ENCODE data around the gene GIN1. TPM values are rescaled to one million over a fixed set of nuclear protein-coding genes. Genes with fewer than 3 reads are reported as not detected.

The GIN1 gene
- total RNA-seq, 2 donors from 2014 or later, result 5.0 to 8.9 TPM

DNA sequence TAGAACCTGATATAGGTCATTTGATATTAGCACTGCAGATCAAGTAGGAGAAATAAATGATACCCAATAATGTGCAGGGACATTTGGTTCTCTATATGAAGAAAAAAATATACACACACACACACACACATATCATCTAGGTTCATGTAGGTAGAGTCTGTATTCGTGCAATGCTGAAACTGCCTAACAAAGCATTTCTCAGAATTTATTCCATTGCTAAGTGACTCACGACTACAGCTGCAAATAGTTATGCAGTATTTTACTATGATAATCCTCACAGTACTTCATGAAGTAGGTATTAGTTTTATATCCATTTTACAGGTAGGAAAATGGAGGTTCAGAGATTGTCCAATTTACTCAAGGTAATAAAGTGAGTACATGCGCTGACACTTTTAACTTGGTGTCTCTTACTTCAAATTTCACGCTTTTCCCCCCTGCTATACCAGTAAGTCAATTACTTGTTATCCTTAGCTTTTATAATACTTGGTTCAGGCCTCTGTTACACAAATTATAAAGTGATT lies 2.4 kb downstream of the GIN1 start:
- H3K4me3 ChIP-seq, result no peak overlapping the region
- no peak for DNase-seq (ENCODE audit: low spot score)
- H3K36me3 ChIP-seq, result no peaks in the 10 kb centered on the region
- H3K4me1 ChIP-seq, result peaks cover 0 to 19% of the 10 kb centered on the region in 2 donors
- H3K9me3 ChIP-seq, result no peaks in the 10 kb centered on the region
- H3K27ac ChIP-seq, result no peak overlapping the region
- TF ChIP-seq, protein P1, sequence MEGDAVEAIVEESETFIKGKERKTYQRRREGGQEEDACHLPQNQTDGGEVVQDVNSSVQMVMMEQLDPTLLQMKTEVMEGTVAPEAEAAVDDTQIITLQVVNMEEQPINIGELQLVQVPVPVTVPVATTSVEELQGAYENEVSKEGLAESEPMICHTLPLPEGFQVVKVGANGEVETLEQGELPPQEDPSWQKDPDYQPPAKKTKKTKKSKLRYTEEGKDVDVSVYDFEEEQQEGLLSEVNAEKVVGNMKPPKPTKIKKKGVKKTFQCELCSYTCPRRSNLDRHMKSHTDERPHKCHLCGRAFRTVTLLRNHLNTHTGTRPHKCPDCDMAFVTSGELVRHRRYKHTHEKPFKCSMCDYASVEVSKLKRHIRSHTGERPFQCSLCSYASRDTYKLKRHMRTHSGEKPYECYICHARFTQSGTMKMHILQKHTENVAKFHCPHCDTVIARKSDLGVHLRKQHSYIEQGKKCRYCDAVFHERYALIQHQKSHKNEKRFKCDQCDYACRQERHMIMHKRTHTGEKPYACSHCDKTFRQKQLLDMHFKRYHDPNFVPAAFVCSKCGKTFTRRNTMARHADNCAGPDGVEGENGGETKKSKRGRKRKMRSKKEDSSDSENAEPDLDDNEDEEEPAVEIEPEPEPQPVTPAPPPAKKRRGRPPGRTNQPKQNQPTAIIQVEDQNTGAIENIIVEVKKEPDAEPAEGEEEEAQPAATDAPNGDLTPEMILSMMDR (IDR thresholded peaks at IDR 0.05), result no peak
- H3K27me3 ChIP-seq, result no peaks in the 10 kb centered on the region

DNA sequence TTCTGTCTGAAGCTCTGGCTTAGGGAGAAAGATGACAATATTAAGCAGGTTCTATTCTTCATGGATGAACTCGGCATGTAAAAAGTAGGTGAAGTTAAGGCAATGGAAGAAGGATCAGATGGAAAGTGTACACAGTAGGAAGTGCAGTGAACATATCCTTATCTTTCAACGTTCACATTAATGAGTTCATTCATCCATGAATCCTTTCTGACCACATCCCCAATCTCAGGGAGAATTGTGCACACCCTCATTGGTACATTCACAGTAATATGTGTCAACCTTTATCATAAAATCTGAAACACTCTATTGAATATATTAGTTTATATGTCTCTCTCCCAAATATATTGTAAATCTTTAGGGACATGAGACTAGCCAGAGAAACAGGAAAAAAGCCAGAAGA lies 5.5 kb downstream of the GIN1 start:
- no peaks in the 10 kb centered on the region for H3K27me3 ChIP-seq
- H3K4me1 ChIP-seq, result no peaks in the 10 kb centered on the region
- no peaks in the 10 kb centered on the region for H3K9me3 ChIP-seq
- H3K36me3 ChIP-seq, result no peaks in the 10 kb centered on the region
- no peak overlapping the region for H3K27ac ChIP-seq
- TF ChIP-seq, protein P1 (IDR thresholded peaks at IDR 0.05), result no peak
- DNase-seq (ENCODE audit: low spot score), result no peak
- H3K4me3 ChIP-seq, result no peak overlapping the region

DNA sequence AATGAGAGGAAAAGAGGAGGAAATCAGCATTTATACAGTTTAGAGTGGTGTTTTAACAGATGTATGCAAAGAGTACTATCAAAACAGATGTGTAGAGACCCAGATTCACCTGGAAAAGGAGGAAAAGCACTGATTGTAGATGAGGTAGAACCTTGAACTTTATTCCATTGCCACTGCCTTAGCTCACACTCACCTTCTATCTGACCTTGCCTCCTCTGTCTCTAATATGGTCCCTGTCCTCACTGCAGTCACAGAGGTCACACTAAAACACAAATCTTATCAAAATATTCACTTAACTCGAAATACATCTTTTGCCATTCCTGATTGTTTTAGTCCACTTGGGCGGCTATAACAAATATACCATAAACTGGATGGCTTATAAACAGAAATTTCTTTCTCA lies 7.0 kb downstream of the GIN1 start:
- H3K36me3 ChIP-seq, result no peaks in the 10 kb centered on the region
- H3K4me1 ChIP-seq, result peaks cover 0 to 4% of the 10 kb centered on the region in 2 donors
- TF ChIP-seq, protein P1 (IDR thresholded peaks at IDR 0.05), result no peak
- no peak overlapping the region for H3K4me3 ChIP-seq
- no peak for DNase-seq (ENCODE audit: low spot score)
- H3K9me3 ChIP-seq, result no peaks in the 10 kb centered on the region
- no peaks in the 10 kb centered on the region for H3K27me3 ChIP-seq
- H3K27ac ChIP-seq, result no peak overlapping the region

DNA sequence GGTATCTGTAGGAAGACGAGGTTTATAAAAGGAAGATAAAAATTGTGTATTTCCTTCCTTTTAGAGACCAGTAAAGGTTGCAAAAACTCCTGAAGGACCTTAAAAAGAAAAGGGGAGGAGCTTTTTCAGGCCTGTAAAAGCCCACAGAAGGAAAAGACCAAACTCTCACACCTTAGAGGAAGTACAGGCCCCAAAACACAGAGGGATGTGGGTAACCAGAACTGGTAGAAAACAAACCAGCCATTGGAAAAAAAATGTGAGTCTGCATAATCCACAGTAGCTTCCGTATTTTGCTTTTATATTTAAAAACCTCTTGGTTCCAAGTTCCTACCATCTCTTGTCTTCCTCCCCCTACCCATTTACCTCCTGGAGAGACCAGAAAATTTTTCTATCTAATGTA lies 8.5 kb downstream of the GIN1 start:
- Histone ChIP-seq H3K27ac (no peak overlapping the region), H3K27me3 (no peaks in the 10 kb centered on the region), H3K4me3 (no peak overlapping the region), H3K36me3 (no peaks in the 10 kb centered on the region), H3K9me3 (no peaks in the 10 kb centered on the region), H3K4me1 (peaks cover 0 to 4% of the 10 kb centered on the region in 2 donors)
- DNase-seq (ENCODE audit: low spot score), result no peak
- TF ChIP-seq, protein P1 (IDR thresholded peaks at IDR 0.05), result no peak

DNA sequence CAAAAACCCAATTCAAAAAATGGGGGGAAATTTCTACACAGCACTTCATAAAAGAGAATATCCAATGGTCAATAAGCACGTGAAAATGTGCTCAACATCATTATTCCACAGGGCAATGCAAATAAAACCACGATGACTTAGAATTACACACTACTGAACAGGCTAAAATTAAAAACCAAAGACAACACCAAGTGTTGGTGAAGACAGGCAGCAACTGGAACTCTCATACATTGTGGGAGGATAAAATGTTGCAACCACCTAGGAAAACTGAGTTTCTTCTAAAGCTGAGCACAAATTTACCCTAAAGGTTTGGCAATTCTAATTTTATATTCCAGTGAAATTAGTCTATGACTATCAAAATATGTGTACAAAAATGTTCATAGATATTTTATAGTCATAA lies 9.5 kb downstream of the GIN1 start:
- no peak for DNase-seq (ENCODE audit: low spot score)
- no peaks in the 10 kb centered on the region for H3K9me3 ChIP-seq
- H3K4me1 ChIP-seq, result peaks cover 0 to 4% of the 10 kb centered on the region in 2 donors
- H3K4me3 ChIP-seq, result no peak overlapping the region
- TF ChIP-seq, protein P1 (IDR thresholded peaks at IDR 0.05), result no peak
- H3K36me3 ChIP-seq, result no peaks in the 10 kb centered on the region
- no peak overlapping the region for H3K27ac ChIP-seq
- no peaks in the 10 kb centered on the region for H3K27me3 ChIP-seq

DNA sequence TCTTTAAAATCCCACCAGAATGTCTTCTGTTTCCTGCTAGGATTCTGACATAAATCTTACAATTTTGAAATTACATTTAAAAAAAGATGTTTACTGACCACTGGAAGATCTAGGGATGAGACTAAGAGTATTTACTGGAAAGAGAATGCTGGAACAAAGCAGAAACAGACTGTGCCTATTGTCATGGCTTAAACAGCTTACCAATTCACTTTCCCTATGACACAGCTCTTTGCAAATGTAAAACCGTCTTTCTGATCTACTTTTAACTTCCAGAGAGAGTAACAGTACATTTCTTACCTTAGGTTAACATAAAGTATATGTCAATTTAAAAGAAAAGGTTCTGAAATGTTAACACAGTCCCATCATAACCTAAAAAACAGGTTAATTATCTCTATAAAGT lies 10.7 kb downstream of the GIN1 start:
- TF ChIP-seq, protein P1 (IDR thresholded peaks at IDR 0.05), result no peak
- Histone ChIP-seq H3K4me3 (no peak overlapping the region), H3K36me3 (no peaks in the 10 kb centered on the region), H3K27ac (no peak overlapping the region), H3K4me1 (peaks cover 0 to 4% of the 10 kb centered on the region in 2 donors), H3K9me3 (no peaks in the 10 kb centered on the region), H3K27me3 (no peaks in the 10 kb centered on the region)
- no peak for DNase-seq (ENCODE audit: low spot score)
